GM23338 (cell line): ENCODE data around the gene ABCD1. TPM values are rescaled to one million over a fixed set of nuclear protein-coding genes. Genes with fewer than 3 reads are reported as not detected.
"Not testable (repeated sequence)": the region's sequence is repeated elsewhere in the genome, so short reads cannot be mapped to it uniquely, and the experiment has no call there.

Experiments used
- ATAC-seq: fragments of 200-7000 bp; cut with Tn5 transposase; 3 replicates; pipeline ENCODE4 v1.9.1; 2020
- DNase-seq: peaks from one replicate; pipeline ENCODE4 v3.0.0-alpha.2; 2015; ENCODE audit warnings: low spot score
- H2AFZ ChIP-seq: fragments of 200-600 bp; sonication (generic); 2 replicates; pipeline ENCODE4 v1.8.0; 2016; ENCODE audit warnings: antibody characterized with exemption, mild to moderate bottlenecking, moderate library complexity
- H3F3A ChIP-seq: fragments of 200-600 bp; sonication (generic); replicated peaks from 2 replicates; pipeline ENCODE4 v1.8.0; 2017; ENCODE audit warnings: antibody characterized with exemption, mixed run types, low read depth
- H3K27ac ChIP-seq: fragments of 200-600 bp; sonication (generic); 2 replicates; pipeline ENCODE4 v1.6.1; 2016; ENCODE audit warnings: low read depth
- H3K27me3 ChIP-seq: fragments of 200-600 bp; sonication (generic); 2 replicates; pipeline ENCODE4 v1.8.0; 2016; ENCODE audit warnings: mild to moderate bottlenecking, mixed run types, moderate library complexity; ENCODE audit not compliant: insufficient read depth
- H3K36me3 ChIP-seq: fragments of 200-600 bp; sonication (generic); 2 replicates; pipeline ENCODE4 v1.8.0; 2016; ENCODE audit warnings: mild to moderate bottlenecking; ENCODE audit not compliant: insufficient read depth
- H3K4me1 ChIP-seq: fragments of 200-600 bp; sonication (generic); 2 replicates; pipeline ENCODE4 v1.8.0; 2016; ENCODE audit warnings: mild to moderate bottlenecking, moderate library complexity; ENCODE audit not compliant: insufficient read depth
- H3K4me2 ChIP-seq: fragments of 200-600 bp; sonication (generic); 2 replicates; pipeline ENCODE4 v1.7.1; 2017; ENCODE audit warnings: mixed run types
- H3K4me3 ChIP-seq: fragments of 200-600 bp; sonication (generic); 2 replicates; pipeline ENCODE4 v1.6.1; 2016; ENCODE audit warnings: mixed run types
- H3K79me2 ChIP-seq: fragments of 200-600 bp; sonication (generic); replicated peaks from 2 replicates; pipeline ENCODE4 v1.8.0; 2017; ENCODE audit warnings: mild to moderate bottlenecking; ENCODE audit not compliant: insufficient read depth
- H3K9me2 ChIP-seq: fragments of 200-600 bp; sonication (generic); 2 replicates; pipeline ENCODE4 v1.8.0; 2017; ENCODE audit not compliant: insufficient read depth
- H4K20me1 ChIP-seq: fragments of 200-600 bp; sonication (generic); replicated peaks from 2 replicates; pipeline ENCODE4 v1.8.0; 2017; ENCODE audit warnings: mild to moderate bottlenecking; ENCODE audit not compliant: insufficient read depth
- H3K27ac Mint-ChIP-seq: 2 replicates; pipeline ENCODE4 v1.8.0; 2020; ENCODE audit warnings: inconsistent platforms, mild to moderate bottlenecking, moderate library complexity, mixed read lengths
- H3K27me3 Mint-ChIP-seq: 3 replicates; pipeline ENCODE4 v1.8.0; 2022; ENCODE audit warnings: low read depth, mild to moderate bottlenecking, moderate library complexity, mixed read lengths, inconsistent platforms; ENCODE audit not compliant: insufficient read depth, poor library complexity
- H3K36me3 Mint-ChIP-seq: 3 replicates; pipeline ENCODE4 v1.8.0; 2021; ENCODE audit warnings: low read depth, mild to moderate bottlenecking, inconsistent platforms, moderate library complexity, mixed read lengths
- H3K4me1 Mint-ChIP-seq: 3 replicates; pipeline ENCODE4 v1.8.0; 2020; ENCODE audit warnings: mild to moderate bottlenecking, inconsistent platforms, mixed read lengths
- H3K4me3 Mint-ChIP-seq: 3 replicates; pipeline ENCODE4 v1.8.0; 2021; ENCODE audit warnings: moderate library complexity, mild to moderate bottlenecking, inconsistent platforms, mixed read lengths
- H3K9me3 Mint-ChIP-seq: 3 replicates; pipeline ENCODE4 v1.8.0; 2020; ENCODE audit warnings: moderate library complexity, mild to moderate bottlenecking, inconsistent platforms, mixed read lengths
- CREB1 ChIP-seq: fragments of 250-450 bp; sonication (Bioruptor Pico); IDR thresholded peaks from 2 replicates; pipeline ENCODE4 v1.5.0; 2020; ENCODE audit warnings: low read depth, mild to moderate bottlenecking, moderate library complexity
- EZH2 ChIP-seq: fragments of 200-600 bp; sonication (generic); IDR thresholded peaks from one replicate; pipeline ENCODE4 v1.8.0; 2017; ENCODE audit warnings: antibody characterized with exemption, mild to moderate bottlenecking, low read depth; ENCODE audit not compliant: unreplicated experiment
- EZH2phosphoT487 ChIP-seq: fragments of 200-600 bp; sonication (generic); IDR thresholded peaks from one replicate; pipeline ENCODE4 v1.8.1; 2018; ENCODE audit warnings: antibody characterized with exemption; ENCODE audit not compliant: unreplicated experiment
- JUNB ChIP-seq: IDR thresholded peaks from one replicate; pipeline ENCODE4 v1.6.1; 2016; ENCODE audit warnings: antibody characterized with exemption; ENCODE audit not compliant: unreplicated experiment
- STAT1 ChIP-seq: IDR thresholded peaks from one replicate; pipeline ENCODE4 v1.6.1; 2016; ENCODE audit warnings: antibody characterized with exemption; ENCODE audit not compliant: unreplicated experiment
- ZNF331 ChIP-seq: fragments of 250-450 bp; sonication (Bioruptor Pico); IDR thresholded peaks from 2 replicates; pipeline ENCODE4 v1.5.0; 2020; ENCODE audit warnings: low read depth, mild to moderate bottlenecking, moderate library complexity
- polyA plus RNA-seq: library from polyadenylated mRNA; unstranded; fragments of >200 nt; fragmentation: Nextera tagmentation; extraction: Ambion mirVana; gene quantifications from 2 replicates; pipeline ENCODE4 v1.2.1, GENCODE V29; 2016
- total RNA-seq: library from RNA; depleted of rRNA; stranded (reverse); fragments of >200 nt; shearing (Covaris generic); gene quantifications from 2 replicates; pipeline ENCODE4 v1.2.3, GENCODE V29; 2014
- TF ChIP-seq, protein P1 (sequence below): fragments of 250-450 bp; sonication (Bioruptor Pico); IDR thresholded peaks from 2 replicates; pipeline ENCODE4 v1.5.0; 2020; ENCODE audit warnings: mild to moderate bottlenecking, moderate library complexity
- TF ChIP-seq, protein P2 (sequence below): IDR thresholded peaks from one replicate; pipeline ENCODE4 v1.6.1; 2018; ENCODE audit warnings: antibody characterized with exemption; ENCODE audit not compliant: unreplicated experiment
- TF ChIP-seq, protein P3 (sequence below): IDR thresholded peaks from 2 replicates; pipeline ENCODE4 v1.6.1; 2016; ENCODE audit warnings: antibody characterized with exemption

ABCD1 gene
- total and polyA plus RNA-seq, 2 experiments from 2014 or later: 2.4 to 8.9 TPM

DNA sequence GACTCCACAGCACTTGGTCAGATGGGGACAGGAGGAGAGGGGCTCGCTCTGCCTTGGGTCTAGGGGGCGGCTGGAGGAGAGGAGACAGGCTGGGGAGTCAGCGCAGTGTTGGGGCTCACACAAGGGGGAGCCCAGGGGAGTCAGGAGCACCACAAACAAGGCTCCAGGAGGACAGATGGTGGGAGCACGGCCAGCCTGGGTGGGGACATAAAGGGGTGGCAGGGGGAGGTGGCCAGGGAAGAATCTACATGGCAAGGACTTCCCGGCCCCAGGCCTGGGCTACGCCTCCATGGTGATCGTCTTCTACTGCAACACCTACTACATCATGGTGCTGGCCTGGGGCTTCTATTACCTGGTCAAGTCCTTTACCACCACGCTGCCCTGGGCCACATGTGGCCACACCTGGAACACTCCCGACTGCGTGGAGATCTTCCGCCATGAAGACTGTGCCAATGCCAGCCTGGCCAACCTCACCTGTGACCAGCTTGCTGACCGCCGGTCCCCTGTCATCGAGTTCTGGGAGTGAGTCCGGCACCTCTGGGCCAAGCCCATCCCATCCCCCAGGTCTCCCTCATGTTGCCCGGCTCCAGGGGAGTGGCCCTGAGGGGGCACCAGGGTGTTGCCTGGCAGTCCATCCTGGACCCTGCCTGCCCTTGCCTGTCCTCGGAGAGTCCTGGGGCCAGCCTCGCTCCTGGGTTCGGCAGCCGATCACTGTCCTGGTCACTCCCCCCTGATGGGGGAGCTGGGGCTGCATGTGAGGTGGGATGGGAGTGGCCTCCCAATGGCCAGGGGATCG, 33.4 kb upstream of the ABCD1 start:
- not testable (repeated sequence) for H4K20me1 ChIP-seq, H3K27ac Mint-ChIP-seq, H3K4me3 ChIP-seq, H3K9me3 Mint-ChIP-seq, H3K4me1 ChIP-seq, H3K4me2 ChIP-seq, DNase-seq, H3K27me3 ChIP-seq, H3F3A ChIP-seq, H3K79me2 ChIP-seq, H3K36me3 ChIP-seq, H2AFZ ChIP-seq, H3K9me2 ChIP-seq, H3K27me3 Mint-ChIP-seq, H3K4me3 Mint-ChIP-seq, H3K4me1 Mint-ChIP-seq, ATAC-seq, H3K27ac ChIP-seq
- peaks cover 14% of the 10 kb centered on the region; the same call in 2 of the 3 replicates for H3K36me3 Mint-ChIP-seq

DNA sequence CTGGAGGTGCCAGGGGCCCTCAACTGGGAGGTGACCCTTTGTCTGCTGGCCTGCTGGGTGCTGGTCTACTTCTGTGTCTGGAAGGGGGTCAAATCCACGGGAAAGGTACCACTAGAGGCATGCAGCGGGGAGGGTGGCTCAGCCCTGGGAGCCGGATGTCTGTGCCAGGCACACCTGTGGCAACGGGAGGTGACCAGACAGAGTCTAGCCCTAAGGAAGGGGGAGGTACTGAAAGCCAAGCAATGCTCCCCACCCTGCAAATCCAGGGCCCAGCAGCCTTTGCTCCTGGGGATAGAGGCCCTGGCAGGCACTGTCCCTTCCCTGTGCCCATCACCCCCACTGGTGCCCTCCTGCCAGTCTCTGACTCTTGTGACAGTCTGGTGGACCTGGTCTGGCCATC, 32.7 kb upstream of the ABCD1 start:
- Histone ChIP-seq H3K27me3 (no peaks in the 10 kb centered on the region), H3K4me2 (no peak overlapping the region), H4K20me1 (no peaks in the 10 kb centered on the region), H2AFZ (no peak overlapping the region), H3K27ac (no peak overlapping the region), H3K4me1 (no peaks in the 10 kb centered on the region), H3K79me2 (no peaks in the 10 kb centered on the region), H3K36me3 (no peaks in the 10 kb centered on the region), H3F3A (no peaks in the 10 kb centered on the region), H3K4me3 (no peak overlapping the region), H3K9me2 (no peaks in the 10 kb centered on the region)
- Mint-ChIP-seq H3K27ac (no peak overlapping the region), H3K4me3 (no peak overlapping the region), H3K4me1 (no peaks in the 10 kb centered on the region; the same call in 2 of the 3 replicates), H3K36me3 (peaks cover 15% of the 10 kb centered on the region; the same call in 2 of the 3 replicates), H3K27me3 (peaks cover 2% of the 10 kb centered on the region), H3K9me3 (peaks cover 3% of the 10 kb centered on the region; the same call in 1 of the 3 replicates)
- DNase-seq (no peak), ATAC-seq (no peak)
- TF ChIP-seq, protein P1, sequence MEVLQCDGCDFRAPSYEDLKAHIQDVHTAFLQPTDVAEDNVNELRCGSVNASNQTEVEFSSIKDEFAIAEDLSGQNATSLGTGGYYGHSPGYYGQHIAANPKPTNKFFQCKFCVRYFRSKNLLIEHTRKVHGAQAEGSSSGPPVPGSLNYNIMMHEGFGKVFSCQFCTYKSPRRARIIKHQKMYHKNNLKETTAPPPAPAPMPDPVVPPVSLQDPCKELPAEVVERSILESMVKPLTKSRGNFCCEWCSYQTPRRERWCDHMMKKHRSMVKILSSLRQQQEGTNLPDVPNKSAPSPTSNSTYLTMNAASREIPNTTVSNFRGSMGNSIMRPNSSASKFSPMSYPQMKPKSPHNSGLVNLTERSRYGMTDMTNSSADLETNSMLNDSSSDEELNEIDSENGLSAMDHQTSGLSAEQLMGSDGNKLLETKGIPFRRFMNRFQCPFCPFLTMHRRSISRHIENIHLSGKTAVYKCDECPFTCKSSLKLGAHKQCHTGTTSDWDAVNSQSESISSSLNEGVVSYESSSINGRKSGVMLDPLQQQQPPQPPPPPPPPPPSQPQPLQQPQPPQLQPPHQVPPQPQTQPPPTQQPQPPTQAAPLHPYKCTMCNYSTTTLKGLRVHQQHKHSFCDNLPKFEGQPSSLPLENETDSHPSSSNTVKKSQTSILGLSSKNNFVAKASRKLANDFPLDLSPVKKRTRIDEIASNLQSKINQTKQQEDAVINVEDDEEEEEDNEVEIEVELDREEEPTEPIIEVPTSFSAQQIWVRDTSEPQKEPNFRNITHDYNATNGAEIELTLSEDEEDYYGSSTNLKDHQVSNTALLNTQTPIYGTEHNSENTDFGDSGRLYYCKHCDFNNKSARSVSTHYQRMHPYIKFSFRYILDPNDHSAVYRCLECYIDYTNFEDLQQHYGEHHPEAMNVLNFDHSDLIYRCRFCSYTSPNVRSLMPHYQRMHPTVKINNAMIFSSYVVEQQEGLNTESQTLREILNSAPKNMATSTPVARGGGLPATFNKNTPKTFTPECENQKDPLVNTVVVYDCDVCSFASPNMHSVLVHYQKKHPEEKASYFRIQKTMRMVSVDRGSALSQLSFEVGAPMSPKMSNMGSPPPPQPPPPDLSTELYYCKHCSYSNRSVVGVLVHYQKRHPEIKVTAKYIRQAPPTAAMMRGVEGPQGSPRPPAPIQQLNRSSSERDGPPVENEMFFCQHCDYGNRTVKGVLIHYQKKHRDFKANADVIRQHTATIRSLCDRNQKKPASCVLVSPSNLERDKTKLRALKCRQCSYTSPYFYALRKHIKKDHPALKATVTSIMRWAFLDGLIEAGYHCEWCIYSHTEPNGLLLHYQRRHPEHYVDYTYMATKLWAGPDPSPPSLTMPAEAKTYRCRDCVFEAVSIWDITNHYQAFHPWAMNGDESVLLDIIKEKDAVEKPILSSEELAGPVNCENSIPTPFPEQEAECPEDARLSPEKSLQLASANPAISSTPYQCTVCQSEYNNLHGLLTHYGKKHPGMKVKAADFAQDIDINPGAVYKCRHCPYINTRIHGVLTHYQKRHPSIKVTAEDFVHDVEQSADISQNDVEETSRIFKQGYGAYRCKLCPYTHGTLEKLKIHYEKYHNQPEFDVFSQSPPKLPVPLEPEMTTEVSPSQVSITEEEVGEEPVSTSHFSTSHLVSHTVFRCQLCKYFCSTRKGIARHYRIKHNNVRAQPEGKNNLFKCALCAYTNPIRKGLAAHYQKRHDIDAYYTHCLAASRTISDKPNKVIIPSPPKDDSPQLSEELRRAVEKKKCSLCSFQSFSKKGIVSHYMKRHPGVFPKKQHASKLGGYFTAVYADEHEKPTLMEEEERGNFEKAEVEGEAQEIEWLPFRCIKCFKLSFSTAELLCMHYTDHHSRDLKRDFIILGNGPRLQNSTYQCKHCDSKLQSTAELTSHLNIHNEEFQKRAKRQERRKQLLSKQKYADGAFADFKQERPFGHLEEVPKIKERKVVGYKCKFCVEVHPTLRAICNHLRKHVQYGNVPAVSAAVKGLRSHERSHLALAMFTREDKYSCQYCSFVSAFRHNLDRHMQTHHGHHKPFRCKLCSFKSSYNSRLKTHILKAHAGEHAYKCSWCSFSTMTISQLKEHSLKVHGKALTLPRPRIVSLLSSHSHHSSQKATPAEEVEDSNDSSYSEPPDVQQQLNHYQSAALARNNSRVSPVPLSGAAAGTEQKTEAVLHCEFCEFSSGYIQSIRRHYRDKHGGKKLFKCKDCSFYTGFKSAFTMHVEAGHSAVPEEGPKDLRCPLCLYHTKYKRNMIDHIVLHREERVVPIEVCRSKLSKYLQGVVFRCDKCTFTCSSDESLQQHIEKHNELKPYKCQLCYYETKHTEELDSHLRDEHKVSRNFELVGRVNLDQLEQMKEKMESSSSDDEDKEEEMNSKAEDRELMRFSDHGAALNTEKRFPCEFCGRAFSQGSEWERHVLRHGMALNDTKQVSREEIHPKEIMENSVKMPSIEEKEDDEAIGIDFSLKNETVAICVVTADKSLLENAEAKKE (CRISPR knock-in tag): no peak
- TF ChIP-seq ZNF331 (no peak), STAT1 (no peak), JUNB (no peak), EZH2phosphoT487 (no peak), EZH2 (no peak), CREB1 (no peak)
- TF ChIP-seq, protein P2, sequence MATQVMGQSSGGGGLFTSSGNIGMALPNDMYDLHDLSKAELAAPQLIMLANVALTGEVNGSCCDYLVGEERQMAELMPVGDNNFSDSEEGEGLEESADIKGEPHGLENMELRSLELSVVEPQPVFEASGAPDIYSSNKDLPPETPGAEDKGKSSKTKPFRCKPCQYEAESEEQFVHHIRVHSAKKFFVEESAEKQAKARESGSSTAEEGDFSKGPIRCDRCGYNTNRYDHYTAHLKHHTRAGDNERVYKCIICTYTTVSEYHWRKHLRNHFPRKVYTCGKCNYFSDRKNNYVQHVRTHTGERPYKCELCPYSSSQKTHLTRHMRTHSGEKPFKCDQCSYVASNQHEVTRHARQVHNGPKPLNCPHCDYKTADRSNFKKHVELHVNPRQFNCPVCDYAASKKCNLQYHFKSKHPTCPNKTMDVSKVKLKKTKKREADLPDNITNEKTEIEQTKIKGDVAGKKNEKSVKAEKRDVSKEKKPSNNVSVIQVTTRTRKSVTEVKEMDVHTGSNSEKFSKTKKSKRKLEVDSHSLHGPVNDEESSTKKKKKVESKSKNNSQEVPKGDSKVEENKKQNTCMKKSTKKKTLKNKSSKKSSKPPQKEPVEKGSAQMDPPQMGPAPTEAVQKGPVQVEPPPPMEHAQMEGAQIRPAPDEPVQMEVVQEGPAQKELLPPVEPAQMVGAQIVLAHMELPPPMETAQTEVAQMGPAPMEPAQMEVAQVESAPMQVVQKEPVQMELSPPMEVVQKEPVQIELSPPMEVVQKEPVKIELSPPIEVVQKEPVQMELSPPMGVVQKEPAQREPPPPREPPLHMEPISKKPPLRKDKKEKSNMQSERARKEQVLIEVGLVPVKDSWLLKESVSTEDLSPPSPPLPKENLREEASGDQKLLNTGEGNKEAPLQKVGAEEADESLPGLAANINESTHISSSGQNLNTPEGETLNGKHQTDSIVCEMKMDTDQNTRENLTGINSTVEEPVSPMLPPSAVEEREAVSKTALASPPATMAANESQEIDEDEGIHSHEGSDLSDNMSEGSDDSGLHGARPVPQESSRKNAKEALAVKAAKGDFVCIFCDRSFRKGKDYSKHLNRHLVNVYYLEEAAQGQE: no peak
- TF ChIP-seq, protein P3, sequence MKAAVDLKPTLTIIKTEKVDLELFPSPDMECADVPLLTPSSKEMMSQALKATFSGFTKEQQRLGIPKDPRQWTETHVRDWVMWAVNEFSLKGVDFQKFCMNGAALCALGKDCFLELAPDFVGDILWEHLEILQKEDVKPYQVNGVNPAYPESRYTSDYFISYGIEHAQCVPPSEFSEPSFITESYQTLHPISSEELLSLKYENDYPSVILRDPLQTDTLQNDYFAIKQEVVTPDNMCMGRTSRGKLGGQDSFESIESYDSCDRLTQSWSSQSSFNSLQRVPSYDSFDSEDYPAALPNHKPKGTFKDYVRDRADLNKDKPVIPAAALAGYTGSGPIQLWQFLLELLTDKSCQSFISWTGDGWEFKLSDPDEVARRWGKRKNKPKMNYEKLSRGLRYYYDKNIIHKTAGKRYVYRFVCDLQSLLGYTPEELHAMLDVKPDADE: no peak
